NCI-H1930 (cell line): ENCODE data around the gene SUSD3.

Experiments
- DNase-seq, 2 experiments: peaks; one replicate each; lab custom pipeline; 2025; lab: John Stamatoyannopoulos, UW

SUSD3 gene

DNA sequence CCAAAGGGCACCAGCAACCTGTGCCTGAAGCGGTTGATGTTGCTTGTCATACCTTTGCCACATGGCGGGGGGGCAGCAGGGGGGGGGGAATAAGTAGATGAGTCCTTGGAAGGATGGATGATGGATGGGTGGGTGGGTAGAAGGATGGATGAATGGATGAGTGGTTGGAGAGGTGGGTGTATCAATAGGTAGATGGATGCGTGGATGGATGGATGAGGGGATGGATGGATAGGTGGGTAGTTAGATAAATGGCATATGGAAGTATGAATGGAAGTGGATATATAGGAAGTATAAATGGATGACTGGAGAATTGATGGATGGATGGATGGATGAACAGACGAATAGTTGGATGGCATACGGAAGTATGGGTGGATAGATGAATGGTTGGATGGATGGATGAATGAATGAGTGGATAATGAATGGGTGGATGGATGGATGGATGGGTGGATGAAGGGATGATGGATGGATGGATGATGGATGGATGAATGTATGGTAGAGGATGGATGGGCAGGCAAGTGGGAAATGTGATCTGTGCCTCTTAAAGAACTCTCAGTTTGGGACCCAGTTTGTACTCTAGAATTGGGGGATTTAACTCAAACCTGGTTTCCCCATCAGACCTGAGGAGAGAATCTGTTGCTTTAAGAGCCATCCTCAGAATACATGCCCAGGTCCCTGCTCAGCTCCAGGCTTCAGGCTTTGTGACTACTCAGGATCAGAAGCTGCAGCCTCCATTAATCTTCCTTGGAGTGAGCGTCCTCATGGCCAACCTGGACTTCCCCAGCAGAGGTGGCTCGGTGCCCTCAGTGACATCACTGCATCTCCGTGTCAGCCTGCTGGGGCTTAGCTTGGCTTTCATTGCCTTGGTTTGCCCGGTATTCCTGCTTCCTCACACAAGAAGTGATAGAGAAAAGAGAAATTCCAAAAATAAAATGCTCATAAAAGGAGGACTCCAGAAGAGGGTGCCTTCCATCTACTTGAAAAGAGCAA, 27.6 kb upstream of the SUSD3 start:
- DNase-seq = no peak

DNA sequence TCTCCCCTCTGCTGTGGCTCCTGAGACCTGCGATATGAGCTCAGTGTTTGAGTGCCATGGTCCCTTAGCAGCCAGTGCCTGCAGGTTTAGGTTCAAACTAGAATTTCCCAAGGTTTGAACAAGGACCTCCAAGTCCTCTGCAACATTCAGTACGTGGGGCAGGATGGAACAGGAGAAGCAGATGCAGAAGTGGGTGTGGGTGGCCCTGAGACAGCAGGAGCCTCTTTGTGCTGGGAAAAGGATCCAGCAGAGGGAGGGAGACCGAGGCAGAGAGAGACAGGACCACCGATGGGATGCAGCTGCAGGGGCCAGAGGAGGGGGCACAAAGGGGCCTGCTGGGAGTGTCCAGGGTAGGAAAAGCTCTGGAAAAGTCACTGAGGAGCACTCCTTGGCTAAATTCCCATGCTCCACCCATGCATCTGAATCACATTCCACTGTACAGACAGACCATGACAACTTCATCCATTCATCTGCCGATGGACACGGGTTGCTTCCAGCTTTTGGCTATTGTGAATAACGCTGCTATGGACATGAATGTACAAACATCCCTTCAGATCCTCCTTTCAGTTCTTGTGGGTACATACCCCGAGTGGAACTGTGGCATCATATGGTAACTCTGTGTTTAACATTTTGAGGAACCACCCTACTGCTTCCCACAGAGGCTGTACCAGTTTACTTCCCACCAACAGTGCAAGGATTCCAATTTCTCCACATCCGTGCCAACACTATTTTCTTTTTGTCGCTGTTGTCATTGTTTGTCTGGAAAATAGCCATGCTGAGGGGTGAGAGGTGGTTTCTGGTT, 26.7 kb upstream of the SUSD3 start:
- no peak for DNase-seq

DNA sequence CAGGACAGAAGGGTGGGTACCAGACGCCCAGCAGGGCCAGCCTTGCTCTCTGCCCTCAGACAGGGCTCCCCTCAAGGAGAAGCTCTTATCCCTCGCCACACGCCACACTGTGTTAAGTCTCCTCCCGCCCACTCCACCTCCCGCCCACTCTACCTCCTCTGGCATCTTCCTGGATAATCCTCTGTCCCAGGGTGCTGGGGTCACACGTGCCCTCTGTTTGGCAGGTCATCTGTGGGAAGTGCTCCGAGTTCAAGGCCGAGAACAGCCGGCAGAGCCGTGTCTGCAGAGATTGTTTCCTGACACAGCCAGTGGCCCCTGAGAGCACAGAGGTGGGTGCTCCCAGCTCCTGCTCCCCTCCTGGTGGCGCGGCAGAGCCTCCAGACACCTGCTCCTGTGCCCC, 26.0 kb upstream of the SUSD3 start:
- DNase-seq = no peak

DNA sequence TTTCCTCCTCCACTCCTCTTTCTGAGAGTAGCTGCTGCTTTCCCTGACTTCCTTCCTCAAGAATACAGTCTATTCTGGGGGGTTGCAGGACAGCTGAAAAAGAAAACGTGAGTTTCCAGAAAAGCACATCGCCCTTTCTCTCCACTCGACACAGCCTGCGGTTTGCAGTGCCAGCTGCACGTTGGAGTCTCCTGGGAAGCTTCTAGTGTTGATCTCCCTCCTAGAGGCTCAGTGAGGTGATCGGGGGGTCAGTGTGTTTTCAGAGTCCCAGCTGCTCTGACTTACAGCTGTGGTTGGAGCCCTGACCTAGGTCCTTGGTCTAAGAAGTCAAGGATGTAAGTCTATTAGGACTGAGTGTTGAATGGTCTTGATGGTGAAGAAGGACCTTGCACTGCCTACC, 25.0 kb upstream of the SUSD3 start:
- DNase-seq = no peak

DNA sequence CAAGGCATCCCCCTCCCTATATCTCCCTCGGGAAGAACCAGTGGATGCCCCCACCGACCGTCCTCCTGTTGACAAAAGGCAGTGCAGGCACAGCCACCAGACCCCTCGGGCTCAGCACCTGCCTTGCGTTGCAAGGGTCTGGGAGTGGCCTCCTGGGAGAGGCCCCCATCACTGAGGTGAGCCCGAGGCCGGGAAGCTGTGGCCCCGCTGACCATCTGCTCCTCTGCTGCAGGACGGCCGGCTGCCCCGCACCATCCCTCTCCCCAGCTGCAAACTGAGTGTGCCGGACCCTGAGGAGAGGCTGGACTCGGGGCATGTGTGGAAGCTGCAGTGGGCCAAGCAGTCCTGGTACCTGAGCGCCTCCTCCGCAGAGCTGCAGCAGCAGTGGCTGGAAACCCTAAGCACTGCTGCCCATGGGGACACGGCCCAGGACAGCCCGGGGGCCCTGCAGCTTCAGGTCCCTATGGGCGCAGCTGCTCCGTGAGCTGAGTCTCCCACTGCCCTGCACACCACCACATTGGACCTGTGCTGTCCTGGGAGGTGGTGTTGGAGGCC, 23.3 kb upstream of the SUSD3 start:
- DNase-seq = no peak

DNA sequence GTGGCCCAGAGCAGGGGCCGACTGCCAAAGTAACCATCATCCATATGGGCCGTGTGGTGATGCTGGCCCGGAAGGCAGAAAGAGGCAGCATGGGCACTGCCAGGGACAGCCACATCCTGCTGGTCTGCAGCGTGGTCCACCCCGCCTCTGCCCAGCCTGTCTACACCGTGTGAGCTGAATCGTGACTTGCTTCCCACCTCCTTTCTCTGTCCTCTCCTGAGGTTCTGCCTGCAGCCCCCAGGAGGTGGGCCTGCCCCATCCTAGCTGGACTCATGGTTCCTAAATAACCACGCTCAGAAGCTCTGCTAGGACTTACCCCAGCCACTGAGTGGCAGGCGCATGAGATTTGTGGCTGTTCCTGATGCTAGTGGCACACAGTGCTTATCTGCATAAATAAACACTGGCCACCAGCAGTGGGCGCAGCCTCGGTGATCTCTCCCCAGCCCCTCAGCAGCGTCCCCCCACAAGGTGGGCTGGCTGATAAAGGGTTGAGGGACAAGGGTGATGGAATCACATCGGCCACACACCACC, 22.6 kb upstream of the SUSD3 start:
- no peak for DNase-seq

DNA sequence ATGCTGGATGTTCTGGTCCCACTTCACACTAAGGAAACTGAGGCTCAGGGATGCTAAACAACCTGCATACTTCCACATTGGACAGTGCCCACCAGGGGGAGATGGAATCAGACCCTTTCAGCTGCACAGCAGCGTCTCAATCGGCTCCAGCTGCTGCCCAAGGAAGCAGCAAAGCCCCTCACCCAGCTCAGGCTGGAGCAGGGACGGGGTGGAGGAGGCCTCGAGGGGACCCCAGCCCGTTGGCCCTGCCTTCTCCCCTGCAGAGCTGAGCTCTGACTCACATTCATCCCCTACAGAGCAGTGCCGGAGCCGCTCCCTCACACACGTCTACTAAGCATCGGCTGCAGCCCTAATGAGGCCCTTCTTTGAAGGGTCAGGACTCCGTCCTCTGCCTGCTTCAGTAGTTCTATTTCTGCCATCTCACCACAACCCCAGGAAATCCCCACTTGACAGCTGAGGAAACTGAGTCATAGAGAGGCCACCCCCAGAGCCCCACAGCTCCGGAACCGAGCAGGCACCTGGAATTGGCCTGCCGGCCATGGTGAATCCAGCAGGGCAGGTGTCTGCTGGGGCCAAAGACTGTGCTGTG, 21.5 kb upstream of the SUSD3 start:
- no peak for DNase-seq

DNA sequence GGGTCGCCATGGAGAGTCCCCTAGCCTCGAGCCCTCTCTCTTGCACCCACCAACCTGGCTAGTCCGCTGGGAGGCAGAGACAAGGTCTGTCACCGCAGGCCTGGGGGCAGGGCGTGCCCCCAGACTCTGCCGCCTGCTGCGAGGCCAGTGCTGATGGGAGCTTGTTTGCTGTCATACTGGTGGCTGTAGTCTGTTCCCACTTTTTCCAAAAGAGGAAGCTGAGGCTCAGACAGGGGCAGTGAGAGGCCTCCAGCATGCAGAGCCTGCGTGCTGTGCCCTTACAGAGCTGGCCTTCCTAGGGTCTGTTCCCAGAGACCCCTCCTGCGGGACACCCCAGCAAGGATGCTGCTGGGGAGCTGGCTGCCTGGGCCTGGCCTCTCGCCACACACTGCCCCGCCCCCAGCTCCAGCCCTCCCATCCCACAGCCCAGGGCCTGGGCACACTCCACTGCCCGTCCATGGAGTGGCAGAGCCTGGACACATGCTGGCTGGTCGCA, 21.0 kb upstream of the SUSD3 start:
- DNase-seq = no peak

DNA sequence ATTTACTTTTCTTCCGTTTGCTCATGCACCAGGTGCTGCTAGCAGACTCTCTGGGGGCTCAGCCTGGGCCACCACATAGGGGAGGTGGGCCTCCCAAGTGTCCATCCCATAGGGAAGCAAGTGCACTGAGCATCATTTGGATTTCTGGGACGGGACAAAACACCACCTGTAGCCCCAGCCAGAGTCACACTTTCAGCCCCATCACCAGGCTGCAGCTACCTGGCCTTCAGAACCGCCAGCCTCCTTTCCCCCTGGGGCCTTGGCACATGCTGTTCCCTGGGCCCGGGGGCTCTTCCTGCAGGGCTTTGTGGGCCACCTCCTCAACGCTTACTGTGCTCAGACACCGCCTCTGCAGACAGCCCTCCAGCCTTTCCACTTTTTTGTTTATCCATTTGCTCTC, 19.6 kb upstream of the SUSD3 start:
- no peak for DNase-seq

DNA sequence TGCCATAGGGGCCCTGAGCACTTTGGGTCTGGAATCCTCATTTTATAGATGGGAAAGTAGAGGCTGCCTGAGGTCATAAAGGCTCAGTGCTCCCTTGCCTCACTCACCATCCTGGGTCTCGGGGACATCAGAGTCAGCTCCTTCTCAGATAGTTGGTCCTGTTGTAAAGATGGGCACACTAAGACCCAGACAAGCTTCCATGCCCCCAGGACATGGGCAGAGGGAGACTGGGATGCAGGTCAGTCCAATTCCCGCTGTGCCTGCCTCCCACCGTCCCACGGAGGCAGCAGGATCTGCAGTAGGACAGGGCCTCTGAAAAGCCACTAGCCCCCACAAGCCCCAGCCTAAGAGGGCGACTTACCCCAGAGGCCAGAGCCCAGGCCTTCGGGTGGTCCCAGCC, 19.0 kb upstream of the SUSD3 start:
- DNase-seq = no peak

DNA sequence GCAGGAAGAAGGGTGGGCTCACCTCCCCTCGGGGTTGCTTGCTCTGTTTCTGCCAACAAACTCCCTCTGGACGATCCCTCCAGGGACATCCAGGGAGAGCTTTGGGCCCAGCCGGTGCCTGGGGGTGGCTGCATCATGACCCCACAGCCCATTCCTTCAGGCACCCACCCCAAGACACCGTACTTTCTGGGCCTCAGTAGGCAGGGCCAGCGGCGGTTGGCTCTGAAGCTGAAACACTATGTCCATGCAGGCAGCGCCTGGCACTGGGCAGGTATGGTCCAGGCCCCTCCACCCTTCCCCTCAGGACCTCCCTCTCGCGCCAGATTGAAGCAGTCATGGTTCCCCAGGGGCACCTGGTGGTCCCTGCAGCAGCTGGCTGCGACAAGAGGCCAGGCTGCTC, 18.5 kb upstream of the SUSD3 start:
- no peak for DNase-seq

DNA sequence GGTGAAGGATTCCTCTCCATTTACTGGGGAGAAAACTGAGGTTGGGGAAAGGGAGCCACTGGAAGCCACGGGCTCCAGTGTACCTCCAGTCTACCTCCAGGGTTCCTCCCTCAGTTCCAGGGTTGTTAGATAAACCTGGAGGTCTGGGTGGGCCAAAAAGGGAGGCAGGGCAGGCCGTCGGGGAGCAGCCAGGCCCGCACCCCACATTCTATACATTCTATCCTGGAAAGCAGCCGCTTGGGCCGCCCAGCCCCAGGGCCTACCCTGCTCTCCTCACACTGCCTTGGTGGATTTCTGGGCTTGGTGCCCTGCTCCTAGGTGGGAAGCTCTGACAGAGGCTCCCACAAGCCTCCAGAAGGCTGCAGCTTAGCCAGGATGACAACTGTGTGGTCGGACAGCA, 18.1 kb upstream of the SUSD3 start:
- no peak for DNase-seq

DNA sequence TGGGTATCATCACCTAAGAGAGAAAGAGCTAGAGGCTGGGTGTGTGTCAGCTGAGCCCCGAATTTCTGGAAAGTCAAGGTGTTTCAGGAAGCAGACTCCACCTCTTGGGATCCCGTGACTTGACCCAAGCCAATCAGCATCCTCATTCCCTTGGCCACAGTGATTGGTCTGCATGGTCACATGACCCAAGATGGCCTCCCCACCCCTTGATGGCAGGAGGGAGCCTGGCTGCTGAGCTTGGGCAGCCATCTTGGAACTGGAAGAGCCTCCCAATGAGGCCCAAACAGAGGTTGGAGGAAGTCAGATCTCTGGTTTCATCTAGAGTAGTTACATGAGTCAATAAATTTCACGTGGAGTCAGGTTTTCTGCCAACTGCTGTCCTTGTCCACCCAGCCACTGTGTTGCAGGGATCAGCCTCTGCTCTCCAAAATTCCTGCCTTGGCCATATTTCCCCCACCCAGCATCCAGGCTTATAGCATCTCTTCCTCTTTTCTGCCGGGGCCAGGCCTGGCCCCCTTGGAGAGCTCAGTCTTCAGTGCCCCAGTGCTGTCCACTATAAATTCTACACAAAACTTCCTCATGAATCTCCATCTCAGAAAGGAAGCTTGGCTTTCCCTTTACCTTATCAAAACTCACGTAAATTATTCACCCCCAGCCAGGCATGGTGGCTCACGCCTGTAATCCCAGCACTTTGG, 17.2 kb upstream of the SUSD3 start:
- DNase-seq = peak in 1 of 2 experiments; percentile 8

DNA sequence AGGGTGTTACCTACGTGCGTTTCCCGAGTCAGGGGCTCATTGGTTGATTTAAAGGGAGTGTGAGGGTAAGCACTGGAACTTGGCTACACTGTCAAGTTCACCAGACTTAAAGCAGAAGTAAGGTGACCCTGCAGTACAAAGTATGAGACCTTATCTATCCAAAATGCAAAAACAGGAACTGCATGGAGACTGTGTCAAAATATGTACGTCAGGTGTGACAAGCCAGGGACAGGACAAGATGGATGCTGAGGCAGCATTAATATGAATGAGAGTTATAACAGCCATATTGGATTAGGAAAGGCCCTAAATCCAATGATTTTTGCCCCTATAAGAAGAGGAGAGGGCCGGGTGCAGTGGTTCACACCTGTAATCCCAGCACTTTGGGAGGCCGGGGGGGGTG, 15.4 kb upstream of the SUSD3 start:
- DNase-seq = no peak

DNA sequence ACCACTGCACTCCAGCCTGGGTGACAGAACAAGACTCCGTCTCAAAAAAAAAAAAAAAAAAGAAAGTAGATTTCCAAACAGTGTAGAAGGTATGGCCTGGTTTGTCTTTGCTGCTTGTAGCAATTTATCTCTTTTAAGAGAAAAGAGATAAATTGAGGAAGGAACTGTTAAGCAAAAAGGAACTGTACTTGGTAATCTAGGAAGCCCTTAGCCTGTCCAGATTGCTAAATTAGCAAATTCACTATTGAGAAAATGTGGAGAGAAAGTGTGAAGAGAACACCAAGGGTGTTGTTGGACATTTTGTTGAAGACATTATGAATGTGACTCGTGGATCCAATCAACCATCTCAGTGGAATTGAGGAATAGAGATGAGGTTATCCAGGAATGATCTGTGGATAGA, 13.0 kb upstream of the SUSD3 start:
- DNase-seq = no peak

DNA sequence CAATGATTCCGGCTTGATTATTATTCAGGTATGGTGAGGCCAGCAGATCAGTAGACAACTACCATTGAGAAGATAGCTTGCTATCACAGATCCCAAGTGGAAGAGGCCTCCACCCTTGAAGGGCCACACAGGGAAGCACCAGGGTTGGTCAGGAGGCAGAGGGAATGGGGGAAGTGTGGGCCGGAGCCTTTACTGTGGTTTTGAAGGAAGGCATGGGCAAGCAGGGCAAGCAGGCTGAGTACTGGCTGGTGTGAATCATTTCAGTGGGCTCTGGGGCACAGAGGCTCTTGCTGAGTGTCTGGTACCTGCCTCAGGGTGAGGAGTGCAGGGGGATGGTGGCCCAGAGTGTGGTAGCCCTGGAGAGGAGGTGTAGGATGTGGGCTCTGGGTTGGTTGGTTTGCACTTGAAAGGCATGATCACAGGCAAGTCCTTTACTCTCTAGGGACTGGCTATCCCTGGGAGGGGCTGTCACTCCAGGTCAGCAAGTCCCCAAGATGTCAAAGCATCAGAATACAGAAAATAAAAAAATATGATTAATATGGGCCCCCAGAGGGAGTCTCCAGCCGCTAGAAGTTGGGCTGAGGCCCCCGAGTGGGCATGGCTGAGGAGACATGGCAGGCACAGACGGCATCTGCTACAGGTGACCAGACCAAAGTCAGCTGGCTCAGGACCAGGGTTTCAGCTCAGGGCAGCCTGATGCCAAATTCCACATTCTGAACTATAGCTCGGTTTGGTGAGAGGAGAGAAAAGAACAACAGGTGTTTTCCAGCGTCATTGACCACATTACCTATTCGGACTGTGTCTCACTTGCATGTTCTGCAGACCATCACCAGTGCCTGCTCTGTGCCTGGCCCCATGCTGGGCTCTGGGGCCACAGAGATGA, 9.7 kb upstream of the SUSD3 start:
- DNase-seq = no peak

DNA sequence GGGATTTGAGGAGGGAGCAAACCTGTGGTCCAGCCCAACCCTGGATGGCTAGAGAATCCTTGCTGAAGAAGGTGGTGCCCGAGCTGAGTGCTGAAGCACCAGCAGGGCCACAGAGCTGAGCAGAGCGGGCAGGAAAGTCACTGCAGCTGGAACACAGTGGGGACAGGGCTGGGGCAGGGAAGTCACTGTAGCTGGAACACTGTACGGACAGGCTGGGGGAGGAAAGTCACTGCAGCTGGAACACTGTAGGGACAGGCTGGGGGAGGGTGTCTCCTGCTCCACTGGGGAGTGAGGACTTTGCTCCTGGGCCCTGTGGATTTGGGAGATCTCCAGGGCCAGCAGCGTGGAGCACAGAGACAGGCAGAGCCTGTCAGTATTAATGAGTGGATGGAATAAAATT, 9.0 kb upstream of the SUSD3 start:
- DNase-seq = no peak

DNA sequence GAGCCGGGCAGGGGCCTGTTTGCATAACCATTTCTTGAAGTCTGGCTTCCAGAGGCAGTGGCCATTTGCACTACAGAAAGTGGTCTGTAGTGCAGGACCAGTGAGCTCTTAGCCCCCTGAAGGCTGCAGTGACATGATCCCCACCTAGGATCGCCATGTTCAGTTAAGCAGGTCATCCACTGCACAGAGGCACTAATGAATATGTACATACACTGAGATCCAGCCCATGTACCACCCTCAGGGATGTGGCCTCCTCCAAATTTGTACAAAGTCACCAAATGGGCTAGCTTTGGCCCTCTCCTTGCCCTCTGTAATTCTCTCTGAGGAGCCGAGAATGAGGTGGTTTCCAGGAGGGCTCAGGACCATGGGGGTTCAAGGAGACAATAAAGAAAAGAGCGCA, 8.3 kb upstream of the SUSD3 start:
- DNase-seq = no peak

DNA sequence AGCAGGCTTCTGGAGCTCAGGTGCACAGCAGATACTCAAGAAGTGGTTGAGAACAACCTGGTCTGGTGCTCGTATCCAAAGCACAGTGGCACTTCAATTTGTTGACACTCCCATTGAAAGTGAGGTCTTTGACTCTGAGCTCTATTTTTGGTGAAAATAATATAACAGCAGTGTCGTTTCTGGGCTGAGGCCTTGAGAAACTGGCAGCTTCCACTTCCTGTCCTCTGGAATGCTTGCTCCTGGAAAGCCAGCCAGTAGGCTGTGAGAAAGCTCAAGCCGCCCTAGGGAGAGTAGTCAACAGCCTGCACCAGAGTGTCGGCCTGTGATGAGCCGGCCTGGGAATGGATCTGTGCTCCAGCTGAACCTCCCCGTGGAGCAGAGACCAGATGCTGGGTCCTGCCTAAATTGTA, 6.8 kb upstream of the SUSD3 start:
- no peak for DNase-seq

DNA sequence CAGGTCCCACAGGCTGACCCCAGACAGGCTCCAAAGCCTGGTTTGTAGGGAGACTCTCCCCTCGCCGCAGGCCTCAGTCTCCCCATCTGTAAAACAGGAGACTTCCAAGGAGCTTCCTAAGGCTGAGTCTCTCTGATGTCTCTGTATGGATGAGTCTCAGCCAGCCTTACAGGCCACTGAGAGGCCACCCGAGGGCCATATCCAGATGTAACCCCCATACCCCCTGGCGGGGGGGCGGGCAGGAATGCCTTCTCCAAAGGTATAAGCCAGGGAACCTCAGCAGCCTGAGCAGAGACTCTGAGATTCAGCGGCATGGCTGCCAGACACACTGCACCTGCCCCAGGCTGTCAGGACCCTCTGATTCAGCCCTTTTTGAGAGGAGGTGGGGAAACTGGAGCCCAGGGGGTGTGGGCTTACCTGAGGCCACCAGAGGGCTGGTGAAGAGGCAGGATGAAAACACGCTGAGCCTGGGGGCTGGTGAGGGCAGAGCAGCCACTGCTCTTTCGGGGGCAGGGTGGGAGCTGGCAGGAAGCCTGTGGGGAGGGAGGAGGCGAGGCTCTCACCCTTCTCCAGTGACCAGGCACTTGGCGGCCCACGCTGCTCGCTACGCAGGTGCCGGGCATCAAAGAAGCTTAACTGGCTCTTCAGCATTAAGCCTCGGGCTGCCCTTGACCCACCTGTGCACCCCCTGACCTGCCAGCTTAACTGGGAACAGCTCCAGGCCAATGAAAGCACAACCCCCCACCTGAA, 5.5 kb upstream of the SUSD3 start:
- no peak for DNase-seq
